ENCODE results near the gene LHFPL6. TPM values are rescaled to one million over a fixed set of nuclear protein-coding genes. Genes with fewer than 3 reads are reported as not detected.

The LHFPL6 gene
- total and polyA plus RNA-seq, 9 donors, result 45.0 to 76.3 (median 59.2) TPM

DNA sequence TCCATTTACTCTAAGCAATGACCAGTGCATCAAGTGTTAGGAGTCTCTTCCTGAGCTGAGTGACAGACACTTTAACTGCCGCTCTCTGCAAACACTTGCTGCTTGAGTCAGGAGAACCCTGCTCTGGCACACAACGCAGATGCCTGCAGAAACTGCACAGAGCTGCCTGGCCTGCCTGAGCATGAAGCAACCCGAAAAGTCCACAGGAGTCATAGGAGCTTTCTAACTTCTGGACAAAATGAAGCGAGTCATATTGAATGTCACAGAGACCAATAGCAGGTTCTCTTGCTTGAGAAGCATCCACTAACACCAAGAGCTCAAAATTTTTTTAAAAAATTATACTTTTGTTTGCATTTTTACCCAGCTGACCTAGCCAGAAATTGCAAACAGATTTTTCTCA lies 232.4 kb downstream of the LHFPL6 start:
- Histone ChIP-seq H3K27ac (ENCODE audit: low read length) (no peak overlapping the region), H3K4me3 (ENCODE audit: low read length) (no peak overlapping the region), H3K4me1 (ENCODE audit: control insufficient read depth, insufficient read depth, low read length) (peaks cover 5% of the 10 kb centered on the region), H3K9me3 (replicated peaks; ENCODE audit: control insufficient read depth, low read depth, low read length) (no peaks in the 10 kb centered on the region), H3K36me3 (ENCODE audit: control insufficient read depth, insufficient read depth, low read length) (no peaks in the 10 kb centered on the region), H3K27me3 (ENCODE audit: control insufficient read depth, insufficient read depth, low read length) (no peaks in the 10 kb centered on the region)
- DNase-seq, result peak; percentile 25
- WGBS (ENCODE audit: insufficient coverage), result 64% methylated on average over 3 of the region's 4 CpGs

- Histone ChIP-seq H3K27ac (ENCODE audit: low read length) (no peak overlapping the region), H3K9me3 (replicated peaks; ENCODE audit: control insufficient read depth, low read depth, low read length) (no peaks in the 10 kb centered on the region), H3K27me3 (ENCODE audit: control insufficient read depth, insufficient read depth, low read length) (no peaks in the 10 kb centered on the region), H3K36me3 (ENCODE audit: control insufficient read depth, insufficient read depth, low read length) (no peaks in the 10 kb centered on the region), H3K4me3 (ENCODE audit: low read length) (no peak overlapping the region), H3K4me1 (ENCODE audit: control insufficient read depth, insufficient read depth, low read length) (peaks cover 8% of the 10 kb centered on the region)
- no peak for DNase-seq
- 39% methylated on average over 3 of the region's 3 CpGs for WGBS (ENCODE audit: insufficient coverage)
These were observed 232.9 kb downstream of the LHFPL6 start for GRCh38 chr13:39370048-39370447.

DNA sequence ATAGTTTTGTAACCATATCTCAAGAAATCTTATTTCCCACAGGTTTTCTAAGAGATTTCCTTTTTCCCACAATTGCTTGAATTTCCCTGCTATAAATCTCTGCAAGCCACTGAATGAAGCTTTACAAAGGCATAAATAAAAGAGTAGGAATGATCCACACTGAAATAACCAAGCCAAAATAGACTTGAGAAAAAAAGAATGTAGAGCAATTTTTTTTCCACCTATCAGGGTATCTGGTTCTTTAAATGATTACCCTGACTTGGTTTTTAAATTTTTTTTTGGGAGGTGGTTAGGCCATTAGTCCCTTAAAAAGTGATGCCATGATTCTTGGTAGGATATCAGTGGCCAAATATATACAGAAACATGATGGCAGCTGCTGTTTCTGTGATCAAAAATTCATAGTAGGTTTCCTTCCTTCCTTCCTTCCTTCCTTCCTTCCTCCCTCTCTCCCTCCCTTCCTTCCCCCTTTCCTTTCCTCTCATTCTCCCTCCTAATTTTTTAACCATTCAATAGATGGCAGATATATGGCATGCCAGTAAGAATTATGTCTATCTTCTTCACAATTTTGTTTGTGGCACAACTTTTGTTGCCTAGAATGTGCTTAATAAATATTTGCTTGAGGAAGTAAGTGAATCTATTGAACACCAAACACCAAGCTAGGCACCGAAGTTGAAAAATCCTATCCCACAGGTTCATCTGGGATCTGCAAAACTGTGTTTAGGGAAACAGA lies 233.7 kb downstream of the LHFPL6 start:
- H3K9me3 ChIP-seq (replicated peaks; ENCODE audit: control insufficient read depth, low read depth, low read length), result no peaks in the 10 kb centered on the region
- no peak for DNase-seq
- H3K4me3 ChIP-seq (ENCODE audit: low read length), result no peak overlapping the region
- no peaks in the 10 kb centered on the region for H3K36me3 ChIP-seq (ENCODE audit: control insufficient read depth, insufficient read depth, low read length)
- no peaks in the 10 kb centered on the region for H3K27me3 ChIP-seq (ENCODE audit: control insufficient read depth, insufficient read depth, low read length)
- peaks cover 12% of the 10 kb centered on the region for H3K4me1 ChIP-seq (ENCODE audit: control insufficient read depth, insufficient read depth, low read length)
- H3K27ac ChIP-seq (ENCODE audit: low read length), result no peak overlapping the region
- WGBS (ENCODE audit: insufficient coverage), result no CpG with 5 or more reads among the region's 1 CpG

DNA sequence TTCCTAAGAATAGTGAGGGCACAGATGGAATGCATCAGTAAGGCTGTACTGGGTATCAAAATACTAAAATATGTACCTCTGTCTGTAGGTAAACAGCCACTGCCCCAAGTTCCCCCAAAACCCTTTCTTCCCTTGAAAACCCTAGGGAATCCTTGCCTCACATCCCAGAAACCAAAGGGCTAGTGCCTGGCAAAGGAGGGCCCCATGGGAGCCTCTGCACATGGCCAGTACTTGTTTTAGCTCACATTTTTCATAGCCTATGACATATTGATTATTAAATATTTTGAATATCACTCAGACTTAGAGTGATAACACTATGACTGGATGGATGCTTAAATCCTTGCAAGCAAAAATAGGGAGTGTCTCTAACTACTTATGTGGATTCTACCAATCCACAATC lies 237.1 kb downstream of the LHFPL6 start:
- Histone ChIP-seq H3K4me1 (ENCODE audit: control insufficient read depth, insufficient read depth, low read length) (peaks cover 12% of the 10 kb centered on the region), H3K4me3 (ENCODE audit: low read length) (no peak overlapping the region), H3K27ac (ENCODE audit: low read length) (no peak overlapping the region)

GRCh38 chr13:39364947-39365468 lies 238.0 kb downstream of the LHFPL6 start:
- 51% methylated on average over 5 of the region's 5 CpGs for WGBS (ENCODE audit: insufficient coverage)
- no peaks in the 10 kb centered on the region for H3K36me3 ChIP-seq (ENCODE audit: control insufficient read depth, insufficient read depth, low read length)
- H3K4me3 ChIP-seq (ENCODE audit: low read length), result no peak overlapping the region
- no peaks in the 10 kb centered on the region for H3K9me3 ChIP-seq (replicated peaks; ENCODE audit: control insufficient read depth, low read depth, low read length)
- no peak for DNase-seq
- H3K27me3 ChIP-seq (ENCODE audit: control insufficient read depth, insufficient read depth, low read length), result no peaks in the 10 kb centered on the region
- H3K27ac ChIP-seq (ENCODE audit: low read length), result no peak overlapping the region
- H3K4me1 ChIP-seq (ENCODE audit: control insufficient read depth, insufficient read depth, low read length), result peaks cover 8% of the 10 kb centered on the region

More for the DNA sequence above, 237.1 kb downstream of the LHFPL6 start:
- no peaks in the 10 kb centered on the region for H3K36me3 ChIP-seq (ENCODE audit: control insufficient read depth, insufficient read depth, low read length)
- H3K9me3 ChIP-seq (replicated peaks; ENCODE audit: control insufficient read depth, low read depth, low read length), result no peaks in the 10 kb centered on the region
- DNase-seq, result no peak
- no peaks in the 10 kb centered on the region for H3K27me3 ChIP-seq (ENCODE audit: control insufficient read depth, insufficient read depth, low read length)

GRCh38 chr13:39363382-39363772 lies 239.6 kb downstream of the LHFPL6 start:
- Histone ChIP-seq H3K27me3 (ENCODE audit: control insufficient read depth, insufficient read depth, low read length) (no peaks in the 10 kb centered on the region), H3K36me3 (ENCODE audit: control insufficient read depth, insufficient read depth, low read length) (no peaks in the 10 kb centered on the region), H3K4me1 (ENCODE audit: control insufficient read depth, insufficient read depth, low read length) (peaks cover 7% of the 10 kb centered on the region), H3K4me3 (ENCODE audit: low read length) (no peak overlapping the region), H3K27ac (ENCODE audit: low read length) (no peak overlapping the region), H3K9me3 (replicated peaks; ENCODE audit: control insufficient read depth, low read depth, low read length) (no peaks in the 10 kb centered on the region)
- no CpG with 5 or more reads among the region's 4 CpGs for WGBS (ENCODE audit: insufficient coverage)
- DNase-seq, result no peak

DNA sequence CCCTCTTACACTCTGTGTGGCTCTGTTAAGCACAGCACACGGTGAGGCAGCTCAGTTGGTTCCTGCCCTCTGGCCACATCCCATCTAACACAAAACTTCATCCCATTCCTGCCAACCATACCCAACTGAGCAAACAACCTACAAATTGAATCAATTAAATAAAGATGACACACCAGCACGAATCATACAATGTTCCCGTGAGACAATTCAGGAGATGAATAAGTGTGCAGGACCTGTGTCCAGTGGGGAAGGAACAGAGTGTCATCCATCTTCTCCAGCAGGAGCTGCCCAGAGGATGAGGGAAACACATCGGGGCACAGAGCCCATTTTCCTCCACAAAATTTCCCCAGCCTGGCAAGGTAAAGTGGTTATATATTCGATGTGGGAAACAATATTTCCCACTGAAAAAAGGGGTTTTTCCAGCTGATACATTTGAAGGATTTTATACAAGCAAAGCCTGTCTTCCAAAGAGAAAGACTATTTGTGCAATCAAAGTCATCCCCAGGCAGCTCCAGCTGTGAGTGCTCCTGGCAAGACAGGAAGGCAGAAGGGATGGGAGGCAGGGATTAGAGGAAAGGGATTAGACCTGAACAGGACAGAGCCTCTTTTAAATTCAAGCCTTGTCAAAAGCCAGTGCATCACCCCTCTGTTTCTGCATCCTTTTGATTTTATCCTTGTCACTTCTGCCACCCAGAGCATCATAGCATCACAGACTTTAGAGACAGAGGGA lies 240.2 kb downstream of the LHFPL6 start:
- H3K9me3 ChIP-seq (replicated peaks; ENCODE audit: control insufficient read depth, low read depth, low read length), result peaks cover 2% of the 10 kb centered on the region
- DNase-seq, result no peak
- no peak overlapping the region for H3K27ac ChIP-seq (ENCODE audit: low read length)
- no peaks in the 10 kb centered on the region for H3K36me3 ChIP-seq (ENCODE audit: control insufficient read depth, insufficient read depth, low read length)
- peaks cover 7% of the 10 kb centered on the region for H3K4me1 ChIP-seq (ENCODE audit: control insufficient read depth, insufficient read depth, low read length)
- no peaks in the 10 kb centered on the region for H3K27me3 ChIP-seq (ENCODE audit: control insufficient read depth, insufficient read depth, low read length)
- 0% methylated on average over 1 of the region's 5 CpGs for WGBS (ENCODE audit: insufficient coverage)
- no peak overlapping the region for H3K4me3 ChIP-seq (ENCODE audit: low read length)

DNA sequence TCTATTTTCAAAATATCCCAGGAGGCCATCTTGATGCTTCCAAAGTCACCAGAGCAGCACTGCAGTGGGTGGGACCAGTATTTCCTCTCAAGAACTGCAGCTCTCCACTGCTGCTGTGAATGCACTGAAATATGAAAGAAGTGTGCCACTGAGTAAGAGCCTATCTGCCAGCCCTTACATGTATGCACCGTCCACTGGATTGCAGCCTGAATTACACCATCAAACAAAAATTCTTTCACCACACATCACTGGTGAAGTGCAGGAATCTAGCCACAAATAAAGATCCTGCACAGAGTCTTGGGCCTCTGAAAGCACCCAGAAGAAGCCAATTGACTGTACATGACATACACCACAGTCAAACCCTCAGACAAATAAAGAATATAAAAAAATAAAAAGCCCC lies 249.0 kb downstream of the LHFPL6 start:
- 57% methylated on average over 1 of the region's 1 CpG for WGBS (ENCODE audit: insufficient coverage)
- no peak overlapping the region for H3K27ac ChIP-seq (ENCODE audit: low read length)
- H3K4me3 ChIP-seq (ENCODE audit: low read length), result no peak overlapping the region
- peaks cover 15% of the 10 kb centered on the region for H3K4me1 ChIP-seq (ENCODE audit: control insufficient read depth, insufficient read depth, low read length)
- H3K9me3 ChIP-seq (replicated peaks; ENCODE audit: control insufficient read depth, low read depth, low read length), result peaks cover 9% of the 10 kb centered on the region
- DNase-seq, result no peak
- no peaks in the 10 kb centered on the region for H3K36me3 ChIP-seq (ENCODE audit: control insufficient read depth, insufficient read depth, low read length)
- H3K27me3 ChIP-seq (ENCODE audit: control insufficient read depth, insufficient read depth, low read length), result no peaks in the 10 kb centered on the region

- no peak overlapping the region for H3K4me3 ChIP-seq (ENCODE audit: low read length)
- no peaks in the 10 kb centered on the region for H3K27me3 ChIP-seq (ENCODE audit: control insufficient read depth, insufficient read depth, low read length)
- 20% methylated on average over 1 of the region's 3 CpGs for WGBS (ENCODE audit: insufficient coverage)
- peaks cover 25% of the 10 kb centered on the region for H3K4me1 ChIP-seq (ENCODE audit: control insufficient read depth, insufficient read depth, low read length)
- no peaks in the 10 kb centered on the region for H3K36me3 ChIP-seq (ENCODE audit: control insufficient read depth, insufficient read depth, low read length)
- peaks cover 6% of the 10 kb centered on the region for H3K9me3 ChIP-seq (replicated peaks; ENCODE audit: control insufficient read depth, low read depth, low read length)
- peak overlapping the region; percentile 74 for H3K27ac ChIP-seq (ENCODE audit: low read length)
- peak; percentile 61 for DNase-seq
These were observed 252.5 kb downstream of the LHFPL6 start for GRCh38 chr13:39350461-39350881.

- H3K9me3 ChIP-seq (replicated peaks; ENCODE audit: control insufficient read depth, low read depth, low read length), result peaks cover under 1% of the 10 kb centered on the region
- peak; percentile 67 for DNase-seq
- no peaks in the 10 kb centered on the region for H3K27me3 ChIP-seq (ENCODE audit: control insufficient read depth, insufficient read depth, low read length)
- H3K36me3 ChIP-seq (ENCODE audit: control insufficient read depth, insufficient read depth, low read length), result no peaks in the 10 kb centered on the region
- WGBS (ENCODE audit: insufficient coverage), result 42% methylated on average over 4 of the region's 6 CpGs
- H3K4me3 ChIP-seq (ENCODE audit: low read length), result no peak overlapping the region
- H3K27ac ChIP-seq (ENCODE audit: low read length), result no peak overlapping the region
- peaks cover 27% of the 10 kb centered on the region for H3K4me1 ChIP-seq (ENCODE audit: control insufficient read depth, insufficient read depth, low read length)
These were observed 253.5 kb downstream of the LHFPL6 start for GRCh38 chr13:39349391-39349960.
